NCI-H524 (cell line): ENCODE results near the gene C2orf80.
"Not testable (repeated sequence)": the region's sequence is repeated elsewhere in the genome, so short reads cannot be mapped to it uniquely, and the experiment has no call there.

Source experiments
- DNase-seq, 2 experiments: peaks; one replicate each; lab custom pipeline; 2025; lab: John Stamatoyannopoulos, UW

The C2orf80 gene

DNA sequence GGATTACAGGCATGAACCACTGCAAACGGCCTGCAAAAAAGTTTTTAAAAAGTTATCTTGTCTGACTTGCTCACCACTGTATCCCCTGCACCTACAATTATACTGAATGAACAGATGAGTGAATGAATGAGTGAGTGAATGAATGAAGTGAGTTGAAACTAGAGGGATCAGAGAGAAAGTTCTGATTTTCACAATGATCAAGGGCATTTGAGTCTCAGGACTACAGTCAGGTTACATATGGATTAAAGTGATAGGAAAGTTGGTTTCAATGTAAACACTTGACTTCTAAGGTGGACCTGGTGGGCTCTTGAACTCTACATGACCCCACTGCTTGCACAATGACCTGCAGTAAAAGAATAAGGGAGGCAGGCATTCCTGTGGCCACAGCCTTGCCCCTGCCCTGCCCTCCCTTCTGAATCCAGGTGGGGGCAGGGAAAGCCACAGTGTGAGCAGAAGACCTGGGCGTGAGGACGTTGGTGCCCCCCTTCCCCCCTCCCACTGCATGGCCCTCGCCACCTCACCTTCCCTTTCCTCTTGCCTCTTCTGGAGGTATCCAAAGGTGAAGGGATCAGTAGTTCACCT lies 10.7 kb downstream of the C2orf80 start:
- no peak for DNase-seq

GRCh38 chr2:208175840-208176153 lies 14.0 kb downstream of the C2orf80 start:
- no peak for DNase-seq

DNA sequence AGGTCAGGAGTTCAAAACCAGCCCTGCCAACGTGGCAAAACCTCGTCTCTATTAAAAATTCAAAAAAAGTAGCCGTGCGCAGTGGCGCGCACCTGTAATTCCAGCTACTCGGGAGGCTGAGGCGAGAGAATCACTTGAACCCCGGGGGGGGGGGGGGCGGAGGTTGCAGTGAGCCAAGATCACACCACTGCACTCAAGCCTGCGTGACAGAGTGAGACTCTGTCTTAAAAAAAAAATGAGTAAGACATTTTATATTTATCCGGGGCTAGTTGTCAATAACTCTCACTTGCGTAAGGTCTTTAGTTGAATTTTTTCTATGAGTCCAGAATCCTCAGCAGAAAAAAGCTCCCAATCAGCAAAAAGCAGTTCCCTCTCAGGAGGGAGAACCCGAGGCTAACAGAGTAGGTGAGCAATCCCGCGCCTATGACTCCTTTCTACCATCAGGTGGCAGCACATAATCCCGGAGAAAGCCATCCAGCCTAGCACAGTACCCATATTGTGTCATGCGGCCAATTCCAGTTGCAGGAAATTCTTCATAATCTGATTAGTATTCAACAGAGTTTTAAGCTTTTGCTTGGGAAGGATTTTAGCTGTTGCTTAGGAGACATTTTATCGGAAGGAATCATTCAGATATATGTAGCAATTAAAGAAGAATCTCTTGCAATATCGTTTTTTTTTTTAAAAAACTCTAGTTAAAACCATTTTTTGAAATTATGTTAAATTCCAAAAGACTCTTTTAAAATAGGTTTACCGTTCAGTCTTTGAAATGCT lies 14.6 kb downstream of the C2orf80 start:
- peak; percentile 78 to 85 for DNase-seq

GRCh38 chr2:208174144-208174543 lies 15.7 kb downstream of the C2orf80 start:
- DNase-seq, result no peak

DNA sequence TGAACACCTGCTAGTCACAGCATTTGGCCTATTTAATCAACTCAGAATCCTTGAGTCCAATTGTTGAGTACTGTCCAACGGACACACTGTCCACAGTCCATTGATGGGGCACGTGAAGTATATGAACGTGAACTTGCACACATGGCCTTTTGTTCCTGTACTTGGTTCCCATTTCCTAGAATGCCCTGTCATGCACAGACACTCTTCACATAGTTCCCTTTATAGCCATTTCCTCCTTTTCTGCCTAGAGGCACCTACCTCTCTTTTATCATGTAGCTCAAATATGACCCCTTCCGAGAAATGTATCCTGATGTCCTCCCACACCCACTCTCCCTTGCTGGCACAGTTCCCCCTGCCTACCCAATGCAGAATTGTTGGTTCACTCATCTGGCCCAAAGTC lies 17.7 kb downstream of the C2orf80 start:
- DNase-seq, result no peak

- DNase-seq, result no peak
Measured at GRCh38 chr2:208164951-208165755, 24.7 kb downstream of the C2orf80 start.

DNA sequence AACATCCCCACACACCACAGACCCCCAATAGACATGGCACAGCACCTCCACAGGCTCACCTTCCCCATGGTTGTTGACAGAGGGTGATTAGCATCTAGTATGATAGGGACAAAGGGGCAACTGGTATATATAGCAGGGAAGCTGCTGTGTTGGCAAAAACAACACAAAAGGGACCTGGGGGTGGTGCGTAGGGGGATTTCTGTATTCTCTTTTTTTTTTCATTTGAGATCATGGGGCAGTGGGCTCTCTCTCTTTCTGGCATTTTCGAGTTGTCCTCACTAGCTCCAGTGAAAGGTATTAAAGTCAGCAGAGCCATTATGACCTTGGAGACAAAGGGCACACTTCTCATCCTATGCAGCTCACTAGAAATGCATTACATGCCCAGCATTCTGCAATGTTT lies 26.3 kb downstream of the C2orf80 start, which contains the start of gene CRYGA:
Gene CRYGA, minus strand, starts transcription at position 101 of the 400 bp plus-strand sequence. Its CDS starts 33 bp downstream, at position 68.
- no peak for DNase-seq

DNA sequence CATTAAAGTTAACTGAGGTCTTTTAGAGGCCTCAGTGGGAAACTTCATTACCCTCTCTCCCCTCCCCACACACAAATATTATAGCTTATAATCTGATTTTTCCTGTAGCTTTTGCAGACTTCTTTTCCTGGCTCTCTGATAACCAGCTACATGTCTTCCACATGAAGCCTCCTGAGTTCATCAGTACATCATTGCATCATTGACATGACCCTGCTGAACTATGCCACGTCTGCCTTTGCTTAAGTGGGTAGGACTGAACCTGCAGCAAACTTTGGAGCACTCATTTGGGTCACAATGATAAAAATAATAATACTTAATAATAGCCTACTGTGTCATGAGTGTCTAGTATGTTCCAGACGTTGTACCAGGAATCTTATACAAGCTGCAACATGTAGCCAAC lies 33.4 kb downstream of the C2orf80 start:
- DNase-seq, result no peak

- DNase-seq, result no peak
Measured at GRCh38 chr2:208153156-208153555, 36.7 kb downstream of the C2orf80 start.

- DNase-seq, result no peak
Measured at GRCh38 chr2:208150956-208151355, 38.9 kb downstream of the C2orf80 start.

GRCh38 chr2:208150094-208150493 lies 39.7 kb downstream of the C2orf80 start:
- DNase-seq, result no peak

- DNase-seq, result no peak
Measured at GRCh38 chr2:208148803-208149202, 41.0 kb downstream of the C2orf80 start.

DNA sequence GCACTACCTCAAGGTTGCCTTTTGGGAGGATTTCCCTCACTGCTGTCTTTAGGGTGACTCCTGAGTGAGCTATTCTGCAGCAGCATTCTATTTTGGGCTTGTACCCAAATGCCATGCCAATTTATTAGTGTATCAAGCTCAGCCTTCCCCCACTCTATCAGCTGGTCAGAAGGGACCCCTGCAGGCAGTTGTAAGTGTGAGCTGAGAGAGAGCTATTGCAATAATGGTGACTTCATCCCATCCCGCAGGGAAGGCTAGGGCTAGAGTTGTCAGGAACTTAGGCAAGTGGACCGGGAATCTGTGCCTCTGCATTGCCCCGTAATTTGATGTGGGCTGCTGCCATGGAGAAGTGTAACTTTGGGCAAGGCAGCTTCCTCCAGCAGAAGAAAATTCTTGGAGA lies 42.1 kb downstream of the C2orf80 start:
- no peak for DNase-seq

GRCh38 chr2:208147008-208147407 lies 42.8 kb downstream of the C2orf80 start:
- no peak for DNase-seq

DNA sequence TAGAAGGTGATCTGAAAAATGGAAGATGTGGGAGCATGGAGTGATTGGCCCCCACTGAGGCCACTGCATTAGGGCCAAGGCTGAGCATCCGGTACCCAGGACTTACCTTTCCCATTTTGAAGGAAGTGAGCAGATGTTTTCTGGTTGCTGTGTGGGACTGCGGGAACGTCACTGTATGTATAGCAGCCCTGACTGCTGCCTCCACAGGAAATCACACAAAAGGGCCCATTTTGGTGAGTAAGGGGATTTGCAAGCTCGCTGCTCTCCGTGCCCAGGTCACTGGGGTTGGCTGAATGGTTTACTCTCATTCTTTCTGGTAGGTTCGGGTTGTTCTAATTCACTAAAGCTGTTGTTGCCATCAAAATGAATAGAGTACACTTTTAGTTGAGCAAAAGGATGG lies 43.8 kb downstream of the C2orf80 start, which contains the start of gene CRYGB:
Gene CRYGB, minus strand, starts transcription at position 153 of the 400 bp plus-strand sequence. Its CDS starts 38 bp downstream, at position 115.
- DNase-seq, result no peak

DNA sequence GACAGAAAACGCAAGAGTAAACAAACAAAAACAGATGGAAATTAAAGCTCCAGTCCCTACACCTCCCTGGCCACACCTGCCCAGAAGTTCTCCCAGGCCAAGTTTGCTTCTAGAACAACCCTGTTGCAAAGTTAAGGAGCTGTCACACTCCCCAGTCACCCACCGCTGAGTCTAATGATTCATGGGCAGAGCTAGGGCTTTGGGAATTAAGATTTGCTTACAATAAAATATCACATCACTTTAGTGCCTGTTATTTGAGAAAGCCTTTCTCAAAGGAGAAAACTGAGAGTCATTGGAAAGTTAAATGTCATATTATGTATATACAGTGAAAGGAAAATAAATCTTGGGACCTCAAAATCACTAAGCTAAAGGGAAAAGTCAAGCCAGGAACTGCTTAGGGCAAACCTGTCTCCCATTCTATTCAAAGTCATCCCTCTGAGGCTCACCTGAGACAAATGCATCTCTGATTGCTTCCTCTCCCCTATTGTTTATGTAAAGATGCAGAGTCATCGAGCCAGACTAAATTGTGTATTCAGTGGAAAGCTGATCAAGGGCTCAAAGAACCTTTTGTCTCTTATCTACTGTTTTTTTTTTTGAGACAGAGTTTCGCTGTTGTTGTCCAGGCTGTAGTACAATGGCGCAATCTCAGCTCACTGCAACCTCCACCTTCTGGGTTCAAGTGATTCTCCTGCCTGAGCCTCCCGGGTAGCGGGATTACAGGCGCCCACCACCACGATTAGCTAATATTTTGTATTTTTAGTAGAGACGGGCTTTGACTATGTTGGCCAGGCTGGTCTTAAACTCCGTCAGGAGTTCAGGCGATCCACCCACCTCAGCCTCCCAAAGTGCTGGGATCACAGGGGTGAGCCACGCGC lies 46.7 kb downstream of the C2orf80 start:
- no peak for DNase-seq

- no peak for DNase-seq
Measured at GRCh38 chr2:208142240-208142924, 47.4 kb downstream of the C2orf80 start.

DNA sequence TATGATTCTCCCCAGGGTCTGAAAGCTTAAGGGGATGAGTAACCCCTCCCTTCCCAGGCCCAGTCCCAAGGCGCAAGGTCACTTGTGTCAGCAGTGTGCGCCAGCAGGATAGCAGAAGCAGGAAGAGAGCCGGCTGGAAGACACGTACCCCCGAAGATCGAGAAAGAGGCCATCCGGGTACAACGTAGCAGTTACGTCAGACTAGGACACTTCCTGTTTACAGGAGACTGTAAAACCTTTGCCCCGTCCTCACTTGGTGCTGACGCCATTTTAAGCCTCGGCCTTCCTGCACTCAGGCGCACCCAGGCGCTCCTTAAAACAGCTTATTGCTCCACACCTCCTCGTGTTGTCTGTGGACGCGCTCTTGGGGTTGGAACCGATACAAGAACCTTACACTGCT lies 50.4 kb downstream of the C2orf80 start:
- no peak for DNase-seq

DNA sequence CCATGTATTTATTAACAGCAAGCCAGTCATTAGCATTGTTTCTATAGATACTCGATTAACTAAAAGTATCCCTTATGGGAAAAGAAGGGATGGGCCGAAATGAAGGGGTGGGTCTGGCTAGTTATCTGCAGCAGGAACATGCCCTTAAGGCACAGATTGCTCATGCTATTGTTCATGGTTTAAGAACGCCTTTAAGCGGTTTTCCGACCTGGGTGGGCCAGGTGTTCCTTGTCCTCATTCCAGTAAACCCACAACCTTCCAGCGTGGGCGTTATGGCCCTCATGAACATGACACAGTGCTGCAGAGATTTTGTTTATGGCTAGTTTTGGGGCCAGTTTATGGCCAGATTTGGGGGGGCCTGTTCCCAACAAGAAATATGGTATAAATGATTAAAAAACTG lies 51.5 kb downstream of the C2orf80 start:
- DNase-seq, result not testable (repeated sequence)

DNA sequence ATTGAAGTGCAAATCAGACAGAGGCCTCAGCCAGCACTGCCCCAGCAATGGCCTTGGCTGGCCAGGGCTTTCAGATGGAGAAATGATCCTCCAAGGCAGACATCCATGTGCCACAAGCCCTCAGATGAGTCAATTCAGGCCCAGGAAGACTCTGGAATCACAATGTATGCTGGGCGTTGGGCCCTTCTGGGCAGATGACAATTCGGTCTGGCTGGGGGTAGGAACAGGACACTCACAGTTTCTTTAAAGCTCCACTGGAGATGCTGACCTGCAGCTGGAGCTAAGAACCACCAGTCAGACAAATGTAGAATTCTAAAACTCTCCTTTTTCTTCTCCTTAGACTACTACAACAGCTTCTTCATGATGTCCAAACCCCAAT lies 53.1 kb downstream of the C2orf80 start:
- no peak for DNase-seq
